Lower leg skin (tissue), 3 donors: ENCODE data around the gene DDX11.
"Not testable (repeated sequence)": the region's sequence is repeated elsewhere in the genome, so short reads cannot be mapped to it uniquely, and the experiment has no call there.

ENCODE experiments used
- CTCF ChIP-seq, 3 donors: fragments of 450-650 bp; IDR thresholded peaks; one replicate each; pipeline ENCODE4 v1.5.1; 2016; ENCODE audit warnings: antibody characterized with exemption in 3 of 3, mild to moderate bottlenecking in 3 of 3, moderate library complexity in 2 of 3
- POLR2A ChIP-seq, 2 donors: fragments of 450-650 bp; IDR thresholded peaks; one replicate each; pipeline ENCODE4 v1.6.1; 2016 to 2017; ENCODE audit warnings: antibody characterized with exemption in 2 of 2, mild to moderate bottlenecking in 1 of 2, moderate library complexity in 1 of 2

- TF ChIP-seq CTCF, POLR2A (IDR thresholded peaks at IDR 0.05): not testable (repeated sequence)
These were observed 18.0 kb downstream of the DDX11 start for GRCh38 chr12:31091629-31092028.
